AG09319 (cell line): ENCODE results near the gene HLA-DMB.

Experiments
- DNase-seq: peaks from one replicate; pipeline ENCODE4 v3.0.0-alpha.2; 2010; ENCODE audit warnings: low read depth; ENCODE audit errors: extremely low read depth
- TF ChIP-seq, protein P1 (sequence below): IDR thresholded peaks from 2 replicates; pipeline ENCODE4 v1.5.1; 2011; ENCODE audit warnings: low read depth, mild to moderate bottlenecking, inconsistent platforms, low read length, moderate library complexity

Gene HLA-DMB

DNA sequence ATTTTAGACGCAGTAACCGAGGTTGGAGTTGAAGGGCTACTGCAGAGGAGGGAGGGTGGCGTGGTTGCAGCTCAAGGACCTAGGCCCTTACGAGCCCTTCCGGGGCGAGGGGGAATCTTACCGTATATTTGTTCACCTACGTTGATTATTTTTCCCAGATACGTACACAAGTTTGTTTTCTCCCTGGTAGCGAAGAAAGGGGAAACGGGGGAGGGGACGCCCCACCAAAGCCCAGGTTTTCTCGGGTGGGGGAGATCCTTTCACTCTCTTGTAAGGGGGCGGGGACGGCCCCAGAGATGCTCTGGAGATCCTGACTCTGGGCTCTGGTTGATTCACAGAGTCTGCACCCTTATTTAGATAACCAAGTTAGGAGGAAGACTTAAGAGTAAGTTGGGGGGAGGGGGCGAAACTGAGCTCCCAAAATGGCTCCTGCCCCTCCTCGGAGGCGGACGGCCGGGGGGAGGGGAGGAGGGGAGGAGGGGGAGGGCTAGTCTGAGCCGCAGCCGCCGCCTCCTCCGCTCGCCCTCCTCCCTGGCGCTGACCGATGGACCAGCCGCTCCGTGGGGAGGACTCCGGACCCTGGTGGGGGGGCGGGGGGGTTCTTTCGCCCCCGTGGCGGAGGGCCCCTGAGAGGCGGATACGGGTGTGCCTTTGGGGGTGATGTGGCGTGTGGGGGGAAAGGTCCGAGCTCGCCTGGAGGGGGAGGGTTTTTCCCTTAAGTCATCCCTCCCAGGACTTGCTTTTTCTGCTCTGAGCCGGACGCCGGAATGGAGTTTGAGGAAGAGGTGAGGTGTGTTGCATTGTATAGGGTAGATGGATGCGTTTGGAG lies 29.8 kb upstream of the HLA-DMB start:
- peak; percentile 90 for DNase-seq
- TF ChIP-seq, protein P1, sequence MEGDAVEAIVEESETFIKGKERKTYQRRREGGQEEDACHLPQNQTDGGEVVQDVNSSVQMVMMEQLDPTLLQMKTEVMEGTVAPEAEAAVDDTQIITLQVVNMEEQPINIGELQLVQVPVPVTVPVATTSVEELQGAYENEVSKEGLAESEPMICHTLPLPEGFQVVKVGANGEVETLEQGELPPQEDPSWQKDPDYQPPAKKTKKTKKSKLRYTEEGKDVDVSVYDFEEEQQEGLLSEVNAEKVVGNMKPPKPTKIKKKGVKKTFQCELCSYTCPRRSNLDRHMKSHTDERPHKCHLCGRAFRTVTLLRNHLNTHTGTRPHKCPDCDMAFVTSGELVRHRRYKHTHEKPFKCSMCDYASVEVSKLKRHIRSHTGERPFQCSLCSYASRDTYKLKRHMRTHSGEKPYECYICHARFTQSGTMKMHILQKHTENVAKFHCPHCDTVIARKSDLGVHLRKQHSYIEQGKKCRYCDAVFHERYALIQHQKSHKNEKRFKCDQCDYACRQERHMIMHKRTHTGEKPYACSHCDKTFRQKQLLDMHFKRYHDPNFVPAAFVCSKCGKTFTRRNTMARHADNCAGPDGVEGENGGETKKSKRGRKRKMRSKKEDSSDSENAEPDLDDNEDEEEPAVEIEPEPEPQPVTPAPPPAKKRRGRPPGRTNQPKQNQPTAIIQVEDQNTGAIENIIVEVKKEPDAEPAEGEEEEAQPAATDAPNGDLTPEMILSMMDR: no peak

DNA sequence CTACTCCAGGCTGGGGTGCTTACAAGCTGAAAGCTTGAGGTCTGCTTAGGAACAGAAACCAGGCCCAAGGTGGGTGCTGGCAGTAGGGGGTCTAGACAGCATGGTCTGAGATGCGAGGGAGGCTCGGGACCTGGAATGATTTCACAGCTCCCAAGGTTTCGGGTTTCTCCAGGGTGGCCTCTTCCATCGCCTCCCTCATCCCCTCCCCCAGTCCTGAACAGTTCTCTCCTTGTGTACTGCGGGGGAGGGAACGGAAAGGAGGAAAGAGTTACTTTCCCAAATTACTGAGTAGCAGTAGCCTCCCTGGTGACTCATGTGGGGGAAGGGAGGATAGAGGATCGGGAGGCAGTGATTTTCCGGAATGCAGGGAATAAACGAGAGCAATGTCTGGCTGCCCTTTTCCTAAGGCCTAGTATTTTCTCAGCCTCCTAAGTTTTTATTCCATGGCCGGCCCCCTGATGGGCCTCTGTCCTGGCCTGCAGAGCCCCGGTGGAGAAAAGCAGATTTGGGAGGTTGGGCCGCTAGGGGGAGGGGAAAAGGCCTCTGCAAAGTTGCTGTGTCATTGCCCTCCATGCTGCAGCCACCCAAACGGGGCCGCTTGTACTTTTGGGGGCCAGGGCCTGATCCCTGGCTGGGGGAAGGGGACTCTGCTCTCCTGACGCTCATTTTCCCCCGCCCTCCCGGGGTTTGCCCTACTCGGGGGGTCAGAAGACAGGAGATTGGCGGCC lies 29.0 kb upstream of the HLA-DMB start:
- peak; percentile 94 for DNase-seq
- TF ChIP-seq, protein P1: peak; percentile 14

DNA sequence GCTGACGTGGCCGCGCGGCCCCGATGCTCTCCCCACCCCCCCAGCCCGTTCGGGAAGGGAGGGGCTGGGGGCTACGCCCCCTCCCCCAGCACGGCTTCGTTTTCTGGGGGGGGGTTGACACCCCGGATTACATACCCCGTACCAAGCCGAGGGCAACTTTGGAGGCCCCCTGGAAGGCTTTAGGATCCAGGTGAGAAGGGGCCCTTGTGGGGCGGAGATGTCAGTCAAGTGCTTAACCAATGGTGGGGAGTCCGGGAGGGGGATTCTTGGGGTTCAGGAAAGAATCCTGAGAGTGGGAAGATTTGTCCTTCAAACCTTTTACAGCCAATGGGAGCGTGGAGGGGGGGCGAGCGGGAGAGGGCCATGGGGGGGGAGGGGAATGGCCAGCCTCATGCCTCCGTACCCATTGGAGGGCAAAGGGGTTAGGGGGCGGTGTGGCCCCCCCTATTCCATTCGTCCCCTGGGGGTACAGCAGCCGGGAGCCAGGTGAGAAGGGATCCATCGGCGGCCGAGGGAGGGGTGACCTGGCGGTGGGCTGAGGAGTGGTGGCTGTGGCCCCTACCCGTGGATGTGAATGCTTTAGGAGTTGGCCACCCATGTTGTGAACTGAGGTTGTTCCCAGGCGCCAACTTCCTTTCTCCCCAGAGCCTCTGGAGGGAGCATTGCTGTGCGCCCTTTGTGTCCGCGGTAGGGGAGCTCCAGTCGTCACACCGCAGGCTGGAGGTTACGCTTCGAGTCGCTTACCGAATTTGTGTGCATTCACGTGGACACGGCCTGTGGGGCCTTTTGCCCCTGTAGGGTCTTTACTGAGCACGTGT lies 28.2 kb upstream of the HLA-DMB start:
- peak; percentile 63 for DNase-seq
- TF ChIP-seq, protein P1: peak; percentile 16

DNA sequence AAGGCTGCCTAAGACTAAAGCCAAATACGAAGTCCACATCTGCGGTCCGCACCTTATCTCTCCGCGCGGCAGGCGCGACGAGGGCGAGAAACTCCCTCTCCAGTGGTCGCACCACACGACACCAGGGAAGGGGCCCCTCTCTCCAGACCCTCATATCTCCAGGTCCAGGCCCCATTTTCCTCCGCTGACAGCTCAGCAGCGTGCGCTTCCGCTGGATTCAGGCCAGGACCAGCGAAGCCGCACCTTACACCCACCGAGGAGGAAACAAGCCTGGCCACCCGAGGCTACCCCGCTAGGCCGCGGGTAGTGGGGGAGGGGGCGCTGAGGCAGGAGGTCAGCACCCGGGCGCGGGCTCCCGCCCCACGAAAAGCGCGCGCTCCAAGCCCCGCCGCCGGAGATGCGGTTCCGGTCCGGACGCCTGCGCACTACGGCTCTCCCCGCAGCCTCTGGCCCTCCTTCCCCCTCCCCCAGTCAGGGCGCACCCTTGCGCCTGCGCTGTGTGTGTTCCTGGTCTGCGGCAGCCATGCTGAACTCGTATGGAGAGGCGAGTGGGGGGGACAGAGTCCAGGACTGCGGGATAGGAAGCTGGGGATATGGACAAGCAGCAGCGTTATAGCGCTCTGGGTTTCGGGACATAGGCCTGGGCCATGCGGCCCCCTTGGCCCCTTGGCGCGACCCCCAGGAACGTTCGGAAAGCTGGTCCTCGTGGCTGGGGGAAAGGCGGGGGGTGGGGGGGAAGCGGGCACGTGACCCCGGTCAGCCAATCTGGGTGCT lies 27.5 kb upstream of the HLA-DMB start, which contains the start of gene BRD2:
Gene BRD2 (plus strand): TSS at position 502 of the 774 bp plus-strand sequence. CDS start 4,305 bp downstream, outside the sequence.
- TF ChIP-seq, protein P1: no peak
- DNase-seq: peak; percentile 93

DNA sequence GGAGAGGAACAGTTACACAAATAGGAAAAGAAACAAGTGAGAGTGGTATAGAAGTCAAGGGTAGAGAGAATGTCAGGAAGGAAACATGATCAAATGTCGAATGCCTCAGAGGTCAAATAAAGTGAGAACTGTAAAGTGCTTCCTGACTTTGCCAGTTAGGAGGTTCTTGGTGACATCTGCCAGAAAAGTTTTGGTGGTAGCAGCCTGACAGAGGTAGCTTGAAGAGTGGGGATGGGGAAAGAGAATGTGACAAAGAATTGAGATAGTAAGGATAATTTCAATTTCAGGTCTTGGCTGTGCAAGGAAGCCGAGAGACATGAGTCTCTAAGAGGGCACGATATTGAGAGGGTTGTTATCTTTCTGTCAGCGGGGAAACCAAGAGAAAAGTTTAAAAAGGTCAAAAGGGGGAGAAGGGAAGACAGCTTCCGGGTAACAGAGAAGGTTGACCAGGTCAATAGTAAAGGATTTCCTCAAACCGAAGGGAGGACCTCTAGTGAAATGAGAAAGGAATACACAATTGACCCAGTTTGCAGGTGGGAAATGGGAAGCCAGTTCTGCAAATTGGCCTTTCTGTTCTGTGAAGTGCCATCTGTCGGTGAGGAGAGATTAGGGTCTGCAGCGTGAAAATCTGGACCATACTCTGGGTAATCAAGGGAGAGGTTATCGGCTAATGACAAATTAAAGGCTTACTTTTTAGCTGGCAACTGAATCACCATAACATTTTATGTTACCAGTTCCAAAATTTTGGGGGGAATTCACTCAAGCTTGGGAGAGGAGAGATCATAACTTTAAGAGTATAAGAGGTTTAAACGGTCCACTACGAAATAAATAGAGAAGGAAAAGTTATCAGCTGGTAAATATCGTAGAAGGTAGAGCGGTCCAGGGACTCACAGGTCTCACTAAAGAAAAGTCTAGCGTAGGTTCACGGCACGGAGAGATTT lies 26.6 kb upstream of the HLA-DMB start:
- TF ChIP-seq, protein P1: peak; percentile 63
- no peak for DNase-seq

DNA sequence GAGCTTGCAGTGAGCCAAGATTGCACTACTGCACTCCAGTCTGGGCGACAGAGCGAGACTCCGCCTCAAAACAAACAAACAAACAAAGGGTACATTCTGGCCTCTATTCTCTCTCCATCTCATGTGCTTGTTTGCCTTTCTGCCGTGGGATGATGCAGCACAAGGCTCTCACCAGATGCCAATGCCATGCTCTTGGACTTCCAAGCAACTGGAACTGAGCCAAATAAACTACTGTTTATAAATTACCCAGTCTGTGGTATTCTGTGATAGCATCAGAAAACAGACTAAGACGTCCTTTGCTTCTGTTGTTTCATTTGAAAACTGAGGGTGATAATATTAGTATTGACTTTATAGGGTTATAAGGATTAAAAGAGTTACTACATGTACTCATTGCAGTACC lies 23.9 kb upstream of the HLA-DMB start:
- TF ChIP-seq, protein P1: no peak
- no peak for DNase-seq
